ENCODE data around the gene APLF. TPM values are rescaled to one million over a fixed set of nuclear protein-coding genes. Genes with fewer than 3 reads are reported as not detected.

APLF gene
- total and polyA plus RNA-seq, 10 of the 15 experiments (the other 5 are each of a cell fraction or from before 2014, with no cell fraction given) = 0.66 to 2.8 (median 1.8) TPM

DNA sequence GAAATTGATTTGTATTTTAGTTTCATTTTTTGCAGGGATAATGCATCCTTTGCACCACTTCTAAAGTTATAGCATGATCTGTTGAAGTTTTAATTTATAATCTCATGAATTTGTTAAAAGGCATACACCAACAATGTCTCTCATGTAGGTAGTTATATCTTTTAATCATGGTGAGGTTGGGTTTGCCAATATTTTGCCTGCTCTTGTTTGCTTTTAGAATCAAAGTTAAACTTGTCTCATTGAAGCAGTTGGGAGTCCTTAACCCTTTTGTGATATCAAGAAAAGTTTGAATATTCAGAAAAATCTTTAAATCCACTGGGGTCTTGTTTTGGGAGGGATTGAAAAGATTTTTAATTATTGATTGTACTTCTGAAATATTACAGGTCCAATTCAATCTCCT is 31.7 kb downstream of the APLF start (continued):
- TF ChIP-seq, protein P1, sequence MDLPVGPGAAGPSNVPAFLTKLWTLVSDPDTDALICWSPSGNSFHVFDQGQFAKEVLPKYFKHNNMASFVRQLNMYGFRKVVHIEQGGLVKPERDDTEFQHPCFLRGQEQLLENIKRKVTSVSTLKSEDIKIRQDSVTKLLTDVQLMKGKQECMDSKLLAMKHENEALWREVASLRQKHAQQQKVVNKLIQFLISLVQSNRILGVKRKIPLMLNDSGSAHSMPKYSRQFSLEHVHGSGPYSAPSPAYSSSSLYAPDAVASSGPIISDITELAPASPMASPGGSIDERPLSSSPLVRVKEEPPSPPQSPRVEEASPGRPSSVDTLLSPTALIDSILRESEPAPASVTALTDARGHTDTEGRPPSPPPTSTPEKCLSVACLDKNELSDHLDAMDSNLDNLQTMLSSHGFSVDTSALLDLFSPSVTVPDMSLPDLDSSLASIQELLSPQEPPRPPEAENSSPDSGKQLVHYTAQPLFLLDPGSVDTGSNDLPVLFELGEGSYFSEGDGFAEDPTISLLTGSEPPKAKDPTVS (IDR thresholded peaks at IDR 0.05; ENCODE audit: low read depth, low read length) = no peak
- TF ChIP-seq TARDBP (IDR thresholded peaks at IDR 0.05; ENCODE audit: borderline replicate concordance) (no peak), NBN (IDR thresholded peaks at IDR 0.05) (no peak)
- TF ChIP-seq, protein P2, sequence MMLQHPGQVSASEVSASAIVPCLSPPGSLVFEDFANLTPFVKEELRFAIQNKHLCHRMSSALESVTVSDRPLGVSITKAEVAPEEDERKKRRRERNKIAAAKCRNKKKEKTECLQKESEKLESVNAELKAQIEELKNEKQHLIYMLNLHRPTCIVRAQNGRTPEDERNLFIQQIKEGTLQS (IDR thresholded peaks at IDR 0.05; ENCODE audit: borderline replicate concordance, extremely low read depth, low read depth, low read length) = no peak

DNA sequence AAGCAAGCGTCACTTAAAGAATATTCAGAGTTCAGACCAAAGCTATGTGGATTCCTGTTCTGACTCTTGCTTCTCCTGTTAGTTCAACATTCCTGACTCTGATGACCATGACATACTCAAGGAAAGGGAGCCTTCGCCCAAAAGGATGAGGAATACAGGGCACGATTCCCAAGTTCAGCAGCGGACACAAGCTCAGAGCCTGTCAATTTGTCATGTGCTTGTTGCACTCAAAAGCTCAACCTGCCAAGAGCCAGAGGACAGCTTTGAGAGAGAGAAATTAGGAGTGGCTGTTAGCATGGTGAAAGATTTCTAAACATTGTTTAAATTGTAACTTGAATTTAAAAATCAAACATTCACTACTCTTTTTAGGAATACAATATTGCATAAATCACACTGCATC is 33.3 kb downstream of the APLF start:
- H3K79me2 ChIP-seq (ENCODE audit: control insufficient read depth, insufficient read depth, low read length) = no peaks in the 10 kb centered on the region
- no peak overlapping the region for H3K27ac ChIP-seq (ENCODE audit: control insufficient read depth, insufficient read depth)
- BruUV-seq (replicated peaks) = no TSS peak
- ATAC-seq (no peak), DNase-seq (ENCODE audit: low read depth, low spot score) (no peak), FAIRE-seq (no peak)
- RAD21 ChIA-PET (ENCODE audit: unreplicated experiment) = no interaction called here
- no peak overlapping the region for H3K9ac ChIP-seq (ENCODE audit: control insufficient read depth, insufficient read depth, low read length)
- H3K9me3 ChIP-seq (replicated peaks; ENCODE audit: control insufficient read depth, insufficient read depth, low read length) = no peaks in the 10 kb centered on the region; the same call in 2 of the 3 replicates
- in situ Hi-C loops (cut with MboI) (no loop called here), intact Hi-C loops (cut with micrococcal nuclease; ENCODE audit: unreplicated experiment) (no loop called here)
- 94% methylated on average over 4 of the region's 4 CpGs for WGBS (ENCODE audit: insufficient coverage, insufficient replicate concordance, low lambda C conversion rate, missing lambda C conversion rate)
- H3K4me3 ChIP-seq = no peak overlapping the region
- H3K36me3 ChIP-seq (ENCODE audit: control insufficient read depth in 2 of 2, insufficient read depth in 2 of 2, low read length in 1 of 2) = no peaks in the 10 kb centered on the region
- CTCF ChIA-PET = interaction anchor here (0.8 kb wide), 1 partner anchor 20 kb away, joined by 3 read pairs; no protein-coding TSS in a partner anchor
- H3K27me3 ChIP-seq (replicated peaks in 1 of 2; ENCODE audit: control insufficient read depth in 2 of 2, insufficient read depth in 2 of 2, low read length in 1 of 2) = no peaks in the 10 kb centered on the region
- H2AFZ ChIP-seq (ENCODE audit: control insufficient read depth, low read depth, low read length) = no peak overlapping the region
- no peaks in the 10 kb centered on the region for H4K20me1 ChIP-seq (ENCODE audit: control insufficient read depth, insufficient read depth)
- no peaks in the 10 kb centered on the region for H3K4me1 ChIP-seq (ENCODE audit: control insufficient read depth, insufficient read depth, low read length)
- H3K4me2 ChIP-seq (ENCODE audit: control insufficient read depth, insufficient read depth) = no peak overlapping the region
- SMC1A ChIA-PET (ENCODE audit: uncharacterized antibody, unreplicated experiment) = no interaction called here
- POLR2A ChIA-PET = interaction anchor here (0.6 kb wide), 1 partner anchor 169 kb away, joined by 3 read pairs; no protein-coding TSS in a partner anchor
- TF ChIP-seq CHD1 (IDR thresholded peaks at IDR 0.05; ENCODE audit: low read depth, low read length) = no peak
- TF ChIP-seq, protein P3, sequence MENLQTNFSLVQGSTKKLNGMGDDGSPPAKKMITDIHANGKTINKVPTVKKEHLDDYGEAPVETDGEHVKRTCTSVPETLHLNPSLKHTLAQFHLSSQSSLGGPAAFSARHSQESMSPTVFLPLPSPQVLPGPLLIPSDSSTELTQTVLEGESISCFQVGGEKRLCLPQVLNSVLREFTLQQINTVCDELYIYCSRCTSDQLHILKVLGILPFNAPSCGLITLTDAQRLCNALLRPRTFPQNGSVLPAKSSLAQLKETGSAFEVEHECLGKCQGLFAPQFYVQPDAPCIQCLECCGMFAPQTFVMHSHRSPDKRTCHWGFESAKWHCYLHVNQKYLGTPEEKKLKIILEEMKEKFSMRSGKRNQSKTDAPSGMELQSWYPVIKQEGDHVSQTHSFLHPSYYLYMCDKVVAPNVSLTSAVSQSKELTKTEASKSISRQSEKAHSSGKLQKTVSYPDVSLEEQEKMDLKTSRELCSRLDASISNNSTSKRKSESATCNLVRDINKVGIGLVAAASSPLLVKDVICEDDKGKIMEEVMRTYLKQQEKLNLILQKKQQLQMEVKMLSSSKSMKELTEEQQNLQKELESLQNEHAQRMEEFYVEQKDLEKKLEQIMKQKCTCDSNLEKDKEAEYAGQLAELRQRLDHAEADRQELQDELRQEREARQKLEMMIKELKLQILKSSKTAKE (IDR thresholded peaks at IDR 0.05; ENCODE audit: low read depth, poor library complexity, severe bottlenecking) = no peak
- TF ChIP-seq CEBPB (IDR thresholded peaks at IDR 0.05; ENCODE audit: borderline replicate concordance in 1 of 2, low read depth in 2 of 2, low read length in 2 of 2) = no peak
- TF ChIP-seq PAX5 (IDR thresholded peaks at IDR 0.05; ENCODE audit: borderline replicate concordance, low read depth, low read length) = no peak
- TF ChIP-seq NBN (IDR thresholded peaks at IDR 0.05) = no peak
- no peak for TF ChIP-seq SRF (IDR thresholded peaks at IDR 0.05; ENCODE audit: low read depth in 2 of 2, low read length in 2 of 2)
- TF ChIP-seq, protein P4, sequence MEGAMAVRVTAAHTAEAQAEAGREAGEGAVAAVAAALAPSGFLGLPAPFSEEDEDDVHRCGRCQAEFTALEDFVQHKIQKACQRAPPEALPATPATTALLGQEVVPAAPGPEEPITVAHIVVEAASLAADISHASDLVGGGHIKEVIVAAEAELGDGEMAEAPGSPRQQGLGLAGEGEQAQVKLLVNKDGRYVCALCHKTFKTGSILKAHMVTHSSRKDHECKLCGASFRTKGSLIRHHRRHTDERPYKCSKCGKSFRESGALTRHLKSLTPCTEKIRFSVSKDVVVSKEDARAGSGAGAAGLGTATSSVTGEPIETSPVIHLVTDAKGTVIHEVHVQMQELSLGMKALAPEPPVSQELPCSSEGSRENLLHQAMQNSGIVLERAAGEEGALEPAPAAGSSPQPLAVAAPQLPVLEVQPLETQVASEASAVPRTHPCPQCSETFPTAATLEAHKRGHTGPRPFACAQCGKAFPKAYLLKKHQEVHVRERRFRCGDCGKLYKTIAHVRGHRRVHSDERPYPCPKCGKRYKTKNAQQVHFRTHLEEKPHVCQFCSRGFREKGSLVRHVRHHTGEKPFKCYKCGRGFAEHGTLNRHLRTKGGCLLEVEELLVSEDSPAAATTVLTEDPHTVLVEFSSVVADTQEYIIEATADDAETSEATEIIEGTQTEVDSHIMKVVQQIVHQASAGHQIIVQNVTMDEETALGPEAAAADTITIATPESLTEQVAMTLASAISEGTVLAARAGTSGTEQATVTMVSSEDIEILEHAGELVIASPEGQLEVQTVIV (IDR thresholded peaks at IDR 0.05; ENCODE audit: borderline replicate concordance, partially characterized antibody) = no peak
- TF ChIP-seq, protein P5, sequence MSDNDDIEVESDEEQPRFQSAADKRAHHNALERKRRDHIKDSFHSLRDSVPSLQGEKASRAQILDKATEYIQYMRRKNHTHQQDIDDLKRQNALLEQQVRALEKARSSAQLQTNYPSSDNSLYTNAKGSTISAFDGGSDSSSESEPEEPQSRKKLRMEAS (IDR thresholded peaks at IDR 0.05; ENCODE audit: low read depth, low read length) = no peak
- no peak for TF ChIP-seq ZBED1 (IDR thresholded peaks at IDR 0.05; ENCODE audit: borderline replicate concordance)
- no peak for TF ChIP-seq ZSCAN29 (IDR thresholded peaks at IDR 0.05)
- TF ChIP-seq CREM (IDR thresholded peaks at IDR 0.05; ENCODE audit: low read depth) = no peak
- TF ChIP-seq NR2F1 (conservative IDR thresholded peaks at IDR 0.05) = no peak

All from GM12878 (cell line).